H1 (cell line): ENCODE measurements around the gene LYPD6. TPM values are rescaled to one million over a fixed set of nuclear protein-coding genes. Genes with fewer than 3 reads are reported as not detected.

Source experiments
- CTCF ChIA-PET: fragments of 300-600 bp; sonication (Branson Sonifier 250); formaldehyde crosslinking; loops from one replicate; lab custom pipeline; 2021; ENCODE audit not compliant: partially characterized antibody; lab: Charles Lee
- POLR2A ChIA-PET: fragments of 300-600 bp; sonication (Branson Sonifier 250); formaldehyde crosslinking; loops from one replicate; lab custom pipeline; 2021; ENCODE audit warnings: inconsistent platforms; ENCODE audit not compliant: partially characterized antibody; lab: Charles Lee
- DNase-seq, 2 experiments: peaks; one replicate each; pipeline versions ENCODE4 v3.0.0 to v3.0.0-alpha.2; 2010 to 2022; ENCODE audit warnings: low spot score in 2 of 2, low read depth in 1 of 2, mixed read lengths in 1 of 2
- FAIRE-seq: peaks from 2 replicates; lab custom pipeline; 2011; peaks lifted over from hg19 to GRCh38; lab: Jason Lieb, UNC
- H2AFZ ChIP-seq: 2 replicates; pipeline ENCODE4 v1.8.1; 2012; ENCODE audit warnings: low read length, inconsistent platforms
- H2AK5ac ChIP-seq: 2 replicates; pipeline ENCODE4 v1.6.1; 2013; ENCODE audit warnings: low read depth, low read length
- H2BK120ac ChIP-seq: replicated peaks from 2 replicates; pipeline ENCODE3; 2013; ENCODE audit warnings: low read depth, low read length, inconsistent platforms
- H2BK12ac ChIP-seq: 2 replicates; pipeline ENCODE4 v1.6.1; 2013; ENCODE audit warnings: low read depth, low read length
- H2BK15ac ChIP-seq: 2 replicates; pipeline ENCODE4 v1.6.1; 2013; ENCODE audit warnings: low read length
- H2BK20ac ChIP-seq: 2 replicates; pipeline ENCODE4 v1.6.1; 2013; ENCODE audit warnings: low read length
- H2BK5ac ChIP-seq: 2 replicates; pipeline ENCODE4 v1.6.1; 2013; ENCODE audit warnings: low read depth, low read length
- H3K14ac ChIP-seq: 2 replicates; pipeline ENCODE4 v1.6.1; 2013; ENCODE audit warnings: inconsistent platforms; ENCODE audit not compliant: insufficient read length
- H3K18ac ChIP-seq: 2 replicates; pipeline ENCODE4 v1.6.1; 2013; ENCODE audit warnings: low read length; ENCODE audit errors: extremely low read depth
- H3K23ac ChIP-seq: 2 replicates; pipeline ENCODE4 v1.6.1; 2013; ENCODE audit warnings: inconsistent platforms; ENCODE audit not compliant: insufficient read length
- H3K23me2 ChIP-seq: 2 replicates; pipeline ENCODE4 v1.6.1; 2013; ENCODE audit warnings: low read depth, low read length
- H3K27ac ChIP-seq: 2 replicates; pipeline ENCODE4 v1.6.1; 2011; ENCODE audit warnings: low read depth, low read length, inconsistent platforms
- H3K27me3 ChIP-seq, 4 experiments: replicated peaks in 1 of 4; 1 replicate in 1 of 4; 2 replicates in 3 of 4; pipeline versions ENCODE4 v1.6.1 to v1.8.1; 2011 to 2013; ENCODE audit warnings: low read length in 3 of 4, mild to moderate bottlenecking in 3 of 4, inconsistent platforms in 2 of 4, mixed read lengths in 2 of 4, moderate library complexity in 1 of 4; ENCODE audit not compliant: control insufficient read depth in 3 of 4, insufficient read depth in 3 of 4; ENCODE audit errors: extremely low read depth in 1 of 4
- H3K36me3 ChIP-seq, 4 experiments: 2 replicates each; pipeline versions ENCODE4 v1.6.1 to v1.8.1; 2011 to 2013; ENCODE audit warnings: mild to moderate bottlenecking in 4 of 4, low read length in 3 of 4, moderate library complexity in 2 of 4, control low read depth in 1 of 4, inconsistent platforms in 1 of 4; ENCODE audit not compliant: insufficient read depth in 4 of 4, control insufficient read depth in 2 of 4
- H3K4ac ChIP-seq: replicated peaks from 2 replicates; pipeline ENCODE3; 2013; ENCODE audit warnings: low read length, low read depth, mixed read lengths, inconsistent platforms; ENCODE audit not compliant: insufficient read length
- H3K4me1 ChIP-seq, 4 experiments: replicated peaks in 1 of 4; 1 replicate in 1 of 4; 2 replicates in 3 of 4; pipeline versions ENCODE4 v1.6.1 to v1.8.1; 2011 to 2013; ENCODE audit warnings: low read length in 3 of 4, inconsistent platforms in 2 of 4, mixed read lengths in 1 of 4; ENCODE audit not compliant: insufficient read depth in 4 of 4, control insufficient read depth in 3 of 4
- H3K4me2 ChIP-seq, 2 experiments: 2 replicates each; pipeline versions ENCODE4 v1.6.1 to v1.8.1; 2011 to 2013; ENCODE audit warnings: low read depth in 2 of 2, low read length in 2 of 2, control low read depth in 1 of 2, inconsistent platforms in 1 of 2, mild to moderate bottlenecking in 1 of 2; ENCODE audit not compliant: insufficient read depth in 1 of 2
- H3K4me3 ChIP-seq, 4 experiments: fragments of 200-600, 300-600 bp in 1 of 4; sonication (generic), shearing (Covaris generic), sonication (Bioruptor Twin) in 1 of 4; 2 replicates each; pipeline versions ENCODE4 v1.5.1 to v1.8.1; 2011 to 2016; ENCODE audit warnings: low read length in 4 of 4, low read depth in 3 of 4, control low read depth in 2 of 4, inconsistent platforms in 2 of 4, mild to moderate bottlenecking in 2 of 4, mixed read lengths in 1 of 4, moderate library complexity in 1 of 4; ENCODE audit not compliant: insufficient read depth in 2 of 4; ENCODE audit errors: extremely low read depth in 1 of 4
- H3K56ac ChIP-seq: replicated peaks from 2 replicates; pipeline ENCODE3; 2013; ENCODE audit warnings: low read depth, mild to moderate bottlenecking, mixed read lengths, low read length, inconsistent platforms; ENCODE audit not compliant: insufficient read length
- H3K79me1 ChIP-seq: 2 replicates; pipeline ENCODE4 v1.6.1; 2013; ENCODE audit warnings: low read depth, low read length, control low read depth
- H3K79me2 ChIP-seq, 2 experiments: 2 replicates each; pipeline versions ENCODE4 v1.6.1 to v1.8.1; 2012 to 2013; ENCODE audit warnings: low read length in 2 of 2, mild to moderate bottlenecking in 2 of 2, inconsistent platforms in 1 of 2; ENCODE audit not compliant: insufficient read depth in 2 of 2, control insufficient read depth in 1 of 2
- H3K9ac ChIP-seq, 4 experiments: replicated peaks in 1 of 4; 1 replicate in 1 of 4; 2 replicates in 3 of 4; pipeline versions ENCODE4 v1.6.1 to v1.8.1; 2011 to 2013; ENCODE audit warnings: low read depth in 3 of 4, low read length in 3 of 4, control low read depth in 2 of 4, mild to moderate bottlenecking in 2 of 4, moderate library complexity in 2 of 4, inconsistent platforms in 1 of 4; ENCODE audit errors: extremely low read depth in 1 of 4
- H3K9me3 ChIP-seq, 2 experiments: 2 replicates each; pipeline versions ENCODE4 v1.6.1 to v1.8.1; 2012 to 2013; ENCODE audit warnings: mild to moderate bottlenecking in 2 of 2, moderate library complexity in 2 of 2, control low read depth in 1 of 2, inconsistent platforms in 1 of 2, low read depth in 1 of 2, low read length in 1 of 2, mixed read lengths in 1 of 2; ENCODE audit not compliant: insufficient read depth in 2 of 2
- H4K20me1 ChIP-seq, 2 experiments: replicated peaks in 1 of 2; 2 replicates each; pipeline versions ENCODE3 to v1.8.1; 2011 to 2013; ENCODE audit warnings: inconsistent platforms in 2 of 2, low read length in 2 of 2, mild to moderate bottlenecking in 1 of 2; ENCODE audit not compliant: insufficient read depth in 2 of 2, control insufficient read depth in 1 of 2
- H4K5ac ChIP-seq: 2 replicates; pipeline ENCODE4 v1.6.1; 2013; ENCODE audit warnings: low read length, low read depth, mixed read lengths, inconsistent platforms; ENCODE audit not compliant: insufficient read length
- H4K8ac ChIP-seq: 2 replicates; pipeline ENCODE4 v1.8.0; 2013; ENCODE audit warnings: mild to moderate bottlenecking, moderate library complexity, low read length, inconsistent platforms; ENCODE audit not compliant: insufficient read depth; ENCODE audit errors: extremely low read depth
- H4K91ac ChIP-seq: replicated peaks from 2 replicates; pipeline ENCODE3; 2013; ENCODE audit warnings: low read length, mixed read lengths, inconsistent platforms; ENCODE audit not compliant: insufficient read length
- BCL11A ChIP-seq, 2 experiments: IDR thresholded peaks; one replicate each; pipeline ENCODE4 v1.6.1; 2011; ENCODE audit warnings: low read depth in 2 of 2, low read length in 2 of 2, mild to moderate bottlenecking in 2 of 2
- CTBP2 ChIP-seq: IDR thresholded peaks from 2 replicates; pipeline ENCODE4 v1.7.0; 2011; ENCODE audit warnings: borderline replicate concordance, mild to moderate bottlenecking, moderate library complexity, mixed read lengths, low read length; ENCODE audit not compliant: insufficient read depth, insufficient read length
- HDAC2 ChIP-seq, 2 experiments: fragments of 300-600 bp in 1 of 2; sonication (generic) in 1 of 2; IDR thresholded peaks; 2 replicates each; pipeline ENCODE4 v1.6.1; 2011 to 2012; ENCODE audit warnings: low read depth in 2 of 2, low read length in 2 of 2, mild to moderate bottlenecking in 2 of 2, moderate library complexity in 2 of 2, borderline replicate concordance in 1 of 2, inconsistent platforms in 1 of 2
- POLR2A ChIP-seq, 2 experiments: IDR thresholded peaks; 1 replicate in 1 of 2; 2 replicates in 1 of 2; pipeline ENCODE4 v1.6.1; 2011; ENCODE audit warnings: low read depth in 2 of 2, low read length in 2 of 2, mild to moderate bottlenecking in 2 of 2; ENCODE audit errors: control extremely low read depth in 1 of 2
- RBBP5 ChIP-seq: IDR thresholded peaks from 2 replicates; pipeline ENCODE4 v1.7.1; 2012; ENCODE audit warnings: low read depth, mild to moderate bottlenecking, inconsistent platforms, low read length, moderate library complexity, borderline replicate concordance
- RFX5 ChIP-seq: IDR thresholded peaks from 2 replicates; pipeline ENCODE4 v1.6.1; 2011; ENCODE audit warnings: low read depth, low read length, improper control_type of control experiment, borderline replicate concordance
- SAP30 ChIP-seq: fragments of 300-600 bp; sonication (generic); IDR thresholded peaks from 2 replicates; pipeline ENCODE4 v1.7.1; 2012; ENCODE audit warnings: low read length, moderate library complexity, mild to moderate bottlenecking, inconsistent platforms; ENCODE audit not compliant: insufficient read depth, insufficient replicate concordance
- SIN3A ChIP-seq, 2 experiments: IDR thresholded peaks in 1 of 2; conservative IDR thresholded peaks in 1 of 2; 2 replicates each; pipeline ENCODE4 v1.6.1; 2011 to 2012; ENCODE audit warnings: low read length in 2 of 2, improper control_type of control experiment in 1 of 2, low read depth in 1 of 2, mild to moderate bottlenecking in 1 of 2
- SRF ChIP-seq: IDR thresholded peaks from 2 replicates; pipeline ENCODE4 v1.6.1; 2011; ENCODE audit warnings: mild to moderate bottlenecking, low read depth, low read length, moderate library complexity
- SUZ12 ChIP-seq: fragments of 200-600 bp; sonication (generic); IDR thresholded peaks from 2 replicates; pipeline ENCODE4 v1.6.1; 2012; ENCODE audit warnings: mild to moderate bottlenecking, inconsistent platforms, low read length, moderate library complexity, mixed read lengths
- WGBS, 2 experiments: shearing (Covaris generic) in 1 of 2; methylation state at CpG; one replicate each; pipeline versions ENCODE4 v1.1.6 to v1.1.7; 2013 to 2015; ENCODE audit warnings: low lambda C conversion rate in 2 of 2, mixed read lengths in 2 of 2, inconsistent platforms in 1 of 2, low coverage in 1 of 2, missing lambda C conversion rate in 1 of 2; ENCODE audit not compliant: insufficient replicate concordance in 2 of 2, insufficient coverage in 1 of 2, insufficient read length in 1 of 2; ENCODE audit errors: extremely low coverage in 1 of 2, missing lambda C conversion rate in 1 of 2; 5-methylcytosine and 5-hydroxymethylcytosine counted together
- polyA plus RNA-seq, 7 experiments: library from polyadenylated mRNA; depleted of rRNA in 3 of 7; stranded (reverse) in 5 of 7; unstranded in 2 of 7; fragments of >200 nt in 5 of 7; fragments of 200-250 nt in 2 of 7; gene quantifications; 1 replicate in 5 of 7; 2 replicates in 1 of 7; 4 replicates in 1 of 7; pipeline versions ENCODE4 v1.2.1 to v1.2.3, GENCODE V29; 2011 to 2013; ENCODE audit warnings: missing spikeins in 2 of 7, mixed read lengths in 2 of 7
- total RNA-seq: library from RNA; stranded (reverse); fragmentation: NEBNext Ultra II Directional; extraction: Animal tissue kit (Norgen Biotek cat#: 25700); gene quantifications from 2 replicates; pipeline ENCODE4 v1.2.1, GENCODE V29; 2021
- TF ChIP-seq, protein P1 (sequence below): IDR thresholded peaks from 2 replicates; pipeline ENCODE4 v1.6.1; 2011; ENCODE audit warnings: low read length, improper control_type of control experiment

The LYPD6 gene
- total and polyA plus RNA-seq, 2 of the 8 experiments (the other 6 are each of a cell fraction or from before 2014, with no cell fraction given): 5.6 to 8.9 TPM

DNA sequence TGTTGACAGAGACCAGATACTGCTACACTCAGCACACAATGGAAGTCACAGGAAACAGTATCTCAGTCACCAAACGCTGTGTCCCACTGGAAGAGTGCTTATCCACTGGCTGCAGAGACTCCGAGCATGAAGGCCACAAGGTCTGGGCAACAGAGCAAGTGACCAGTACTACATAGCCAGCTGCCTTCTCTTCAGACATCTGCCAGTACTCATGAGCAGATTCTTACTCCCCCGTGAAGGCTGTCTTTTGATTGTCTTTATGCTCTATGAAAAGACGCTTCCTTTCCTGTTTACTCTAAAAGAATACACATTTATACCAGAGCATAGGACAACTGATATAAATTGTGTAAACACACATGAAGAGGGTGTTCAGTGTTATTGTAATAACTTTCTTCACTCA is 138.2 kb downstream of the LYPD6 start:
- Histone ChIP-seq H2AK5ac (no peak overlapping the region), H3K4me2 (no peak overlapping the region), H3K14ac (no peak overlapping the region), H3K27me3 (no peaks in the 10 kb centered on the region), H3K4ac (no peak overlapping the region), H2BK5ac (no peak overlapping the region), H4K5ac (no peak overlapping the region), H3K4me3 (no peak overlapping the region), H2BK12ac (no peak overlapping the region), H3K79me1 (no peaks in the 10 kb centered on the region), H2BK20ac (no peak overlapping the region), H4K20me1 (peaks cover 2% of the 10 kb centered on the region in 2 experiments), H3K9ac (no peak overlapping the region), H2AFZ (no peak overlapping the region), H3K4me1 (no peaks in the 10 kb centered on the region), H3K23ac (no peak overlapping the region), H3K79me2 (no peaks in the 10 kb centered on the region), H3K18ac (no peak overlapping the region), H2BK120ac (no peak overlapping the region), H4K8ac (no peak overlapping the region), H3K56ac (no peak overlapping the region), H3K9me3 (no peaks in the 10 kb centered on the region), H3K23me2 (no peaks in the 10 kb centered on the region), H4K91ac (no peak overlapping the region), H3K27ac (no peak overlapping the region), H2BK15ac (no peak overlapping the region), H3K36me3 (no peaks in the 10 kb centered on the region)
- no peak for FAIRE-seq
- DNase-seq: no peak
- POLR2A ChIA-PET: interaction anchor here (0.6 kb wide), 1 partner anchor 1363 kb away, joined by 3 read pairs; no protein-coding TSS in a partner anchor
- CTCF ChIA-PET: interaction anchor here (0.9 to 1.3 kb wide), 4 partner anchors 10 to 434 kb away, joined by 3 to 6 read pairs (median 4); no protein-coding TSS in a partner anchor
- 80% methylated on average over 4 of the region's 4 CpGs; no CpG with 5 or more reads in 1 of the 2 experiments for WGBS, 2 experiments
- TF ChIP-seq SRF: no peak
- no peak for TF ChIP-seq RBBP5
- no peak for TF ChIP-seq POLR2A (IDR thresholded peaks at IDR 0.05; ENCODE audit: control extremely low read depth in 1 of 2, low read depth in 2 of 2, low read length in 2 of 2)
- TF ChIP-seq SUZ12: no peak
- TF ChIP-seq BCL11A (IDR thresholded peaks at IDR 0.05; ENCODE audit: low read depth in 2 of 2, low read length in 2 of 2): no peak
- TF ChIP-seq SIN3A (conservative IDR thresholded peaks at IDR 0.05 in 1 of 2, IDR thresholded peaks at IDR 0.05 in 1 of 2; ENCODE audit: low read depth in 1 of 2, low read length in 2 of 2): no peak
- TF ChIP-seq CTBP2: no peak
- TF ChIP-seq, protein P1, sequence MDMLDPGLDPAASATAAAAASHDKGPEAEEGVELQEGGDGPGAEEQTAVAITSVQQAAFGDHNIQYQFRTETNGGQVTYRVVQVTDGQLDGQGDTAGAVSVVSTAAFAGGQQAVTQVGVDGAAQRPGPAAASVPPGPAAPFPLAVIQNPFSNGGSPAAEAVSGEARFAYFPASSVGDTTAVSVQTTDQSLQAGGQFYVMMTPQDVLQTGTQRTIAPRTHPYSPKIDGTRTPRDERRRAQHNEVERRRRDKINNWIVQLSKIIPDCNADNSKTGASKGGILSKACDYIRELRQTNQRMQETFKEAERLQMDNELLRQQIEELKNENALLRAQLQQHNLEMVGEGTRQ: no peak
- TF ChIP-seq RFX5: no peak
- no peak for TF ChIP-seq SAP30
- TF ChIP-seq HDAC2 (IDR thresholded peaks at IDR 0.05; ENCODE audit: borderline replicate concordance in 1 of 2, low read depth in 2 of 2, low read length in 2 of 2): no peak
